Neural cell (in vitro differentiated cells): ENCODE data around the gene TKTL2. TPM values are rescaled to one million over a fixed set of nuclear protein-coding genes. Genes with fewer than 3 reads are reported as not detected.

Experiments used
- polyA plus RNA-seq: library from polyadenylated mRNA; depleted of rRNA; stranded (reverse); fragments of >200 nt; gene quantifications from 2 replicates; pipeline ENCODE4 v1.2.3, GENCODE V29; 2014

The TKTL2 gene
- polyA plus RNA-seq, 1 donor from 2014 or later = 0.42 TPM

Other genes starting within 250 kb of the TKTL2 start
- 15.3 and 19.8 TPM in 2 replicates for gene NPY1R, start 141.2 kb downstream of the TKTL2 start, polyA plus RNA-seq
- gene NPY5R, start 129.9 kb downstream of the TKTL2 start, polyA plus RNA-seq = 1.3 and 2.3 TPM in 2 replicates
- gene TMA16, start 20.9 kb upstream of the TKTL2 start, polyA plus RNA-seq = 6.6 and 10.7 TPM in 2 replicates